Measurements from ENCODE around the gene SORCS3.

SORCS3 gene

DNA sequence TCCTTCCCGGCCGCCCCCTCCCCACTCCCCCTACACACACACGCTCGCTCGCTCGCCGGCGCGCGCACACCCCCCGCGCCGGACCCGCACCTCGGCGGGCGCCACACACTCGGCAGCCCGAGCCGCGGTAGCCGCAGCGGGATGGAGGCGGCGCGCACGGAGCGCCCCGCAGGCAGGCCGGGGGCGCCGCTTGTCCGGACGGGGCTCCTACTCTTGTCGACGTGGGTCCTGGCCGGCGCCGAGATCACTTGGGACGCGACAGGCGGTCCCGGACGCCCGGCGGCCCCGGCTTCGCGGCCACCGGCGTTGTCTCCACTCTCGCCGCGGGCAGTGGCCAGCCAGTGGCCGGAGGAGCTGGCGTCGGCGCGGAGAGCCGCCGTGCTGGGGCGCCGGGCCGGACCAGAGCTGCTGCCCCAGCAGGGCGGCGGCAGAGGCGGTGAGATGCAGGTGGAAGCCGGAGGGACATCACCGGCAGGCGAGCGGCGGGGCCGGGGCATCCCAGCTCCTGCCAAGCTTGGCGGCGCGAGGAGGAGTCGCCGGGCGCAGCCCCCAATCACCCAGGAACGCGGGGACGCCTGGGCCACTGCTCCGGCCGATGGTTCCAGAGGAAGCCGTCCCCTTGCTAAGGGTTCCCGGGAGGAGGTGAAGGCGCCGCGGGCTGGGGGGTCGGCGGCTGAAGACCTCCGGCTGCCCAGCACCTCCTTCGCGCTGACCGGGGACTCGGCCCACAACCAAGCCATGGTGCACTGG is at the start of gene SORCS3:
TSS of gene SORCS3 (plus strand) at position 104 of the 750 bp plus-strand sequence.
- peak; percentile 49 for DNase-seq

DNA sequence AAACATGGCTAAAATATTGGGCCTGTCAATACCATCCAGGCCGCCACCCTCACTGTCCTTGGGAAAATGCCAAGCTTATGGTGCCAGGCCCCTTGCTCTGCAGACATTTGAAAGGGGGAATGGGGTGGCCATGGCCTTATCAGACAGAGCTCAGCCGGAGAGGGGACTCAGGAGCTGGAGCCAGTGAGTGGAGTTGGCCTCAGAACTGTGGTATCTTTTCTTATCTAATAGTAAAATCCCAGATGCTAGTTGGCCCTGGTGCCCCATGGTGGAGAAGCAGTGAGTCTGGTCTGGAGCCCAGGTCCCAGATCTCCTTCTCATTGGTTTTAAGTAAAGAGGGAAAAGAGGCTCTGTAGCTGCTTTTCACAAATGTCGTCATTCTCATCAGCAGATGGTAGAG is 49.6 kb upstream of the SORCS3 start:
- no peak for DNase-seq

DNA sequence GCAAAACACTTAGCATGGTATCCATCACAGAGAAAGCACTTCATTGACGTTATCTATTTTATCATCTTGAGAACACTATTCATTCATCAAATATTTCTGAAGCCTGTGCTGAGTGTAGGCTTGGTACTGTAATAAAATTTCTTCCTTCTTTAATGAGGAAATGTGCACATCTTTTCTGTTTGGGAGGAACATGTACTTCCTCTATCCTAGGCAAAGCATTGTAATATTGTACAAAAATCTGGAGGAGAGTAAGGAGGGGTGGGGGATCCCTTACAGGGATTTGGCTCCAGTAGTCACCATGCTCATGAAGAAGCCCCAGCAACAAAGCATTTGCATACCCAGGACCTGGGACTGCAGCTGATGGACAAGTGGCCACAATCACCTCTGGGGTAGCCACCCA is 39.9 kb upstream of the SORCS3 start:
- DNase-seq: no peak

DNA sequence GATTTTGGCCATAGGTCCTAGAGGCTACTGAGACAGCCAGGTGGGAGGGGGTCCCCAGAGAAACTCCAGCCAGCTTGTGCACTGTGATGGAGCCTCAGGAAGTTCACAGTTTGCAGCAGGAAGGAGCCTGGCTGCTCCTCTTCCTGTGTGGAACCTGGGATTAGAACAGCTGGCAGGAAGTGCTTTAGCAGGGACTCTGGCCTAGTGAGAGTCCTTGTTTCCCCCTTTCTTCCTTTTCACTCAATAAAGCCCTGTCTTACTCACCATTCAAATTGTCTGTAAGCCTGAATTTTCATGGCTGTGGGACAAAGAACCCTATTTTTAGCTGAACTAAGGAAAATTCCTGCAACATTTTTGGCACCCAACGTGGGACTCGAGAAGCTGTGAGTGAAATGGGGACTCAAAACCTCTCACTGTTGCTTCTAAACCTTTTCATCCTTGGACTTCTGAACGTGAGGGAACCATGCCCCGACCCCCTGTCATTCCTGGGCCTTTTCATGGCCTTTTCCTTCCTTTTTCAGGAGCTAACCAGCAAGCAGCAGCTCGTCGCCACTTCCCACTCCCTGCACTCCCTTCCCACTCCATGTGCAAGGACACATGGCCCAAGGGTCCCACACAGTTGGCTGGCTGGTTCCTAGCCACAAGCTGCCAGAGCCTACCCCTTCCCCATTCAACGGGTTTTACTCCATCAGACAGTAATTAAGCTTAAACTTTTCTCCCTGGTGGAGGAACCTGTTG is 32.8 kb upstream of the SORCS3 start:
- DNase-seq: no peak

DNA sequence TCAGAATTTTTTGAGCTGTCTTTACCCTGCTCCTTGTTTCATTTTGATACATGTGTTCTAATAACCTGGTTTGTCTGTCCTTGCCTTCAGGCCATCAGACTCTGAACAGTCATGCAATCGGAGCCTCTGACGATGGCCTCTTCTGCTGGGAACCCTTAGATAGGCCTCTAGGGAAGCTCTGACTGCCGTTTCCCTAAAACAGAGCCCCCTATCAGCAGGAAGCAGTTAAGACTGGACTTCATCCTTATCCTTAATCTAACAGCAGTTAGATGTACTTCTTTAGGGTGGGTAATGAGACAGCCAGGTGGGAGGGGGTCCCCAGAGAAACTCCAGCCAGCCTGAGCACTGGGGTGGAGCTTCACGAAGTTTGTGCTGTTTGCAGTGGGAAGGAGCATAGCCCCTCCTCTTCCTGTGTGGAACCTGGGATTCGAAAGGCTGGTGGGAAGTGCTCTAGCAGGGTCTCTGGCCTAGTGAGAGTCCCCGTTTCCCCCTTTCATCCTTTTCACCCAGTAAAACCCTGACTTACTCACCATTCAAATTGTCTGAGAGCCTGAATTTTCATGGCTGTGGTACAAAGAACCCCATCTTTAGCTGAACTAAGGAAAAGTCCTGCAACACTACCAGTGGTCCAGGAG is 28.4 kb upstream of the SORCS3 start:
- no peak for DNase-seq

DNA sequence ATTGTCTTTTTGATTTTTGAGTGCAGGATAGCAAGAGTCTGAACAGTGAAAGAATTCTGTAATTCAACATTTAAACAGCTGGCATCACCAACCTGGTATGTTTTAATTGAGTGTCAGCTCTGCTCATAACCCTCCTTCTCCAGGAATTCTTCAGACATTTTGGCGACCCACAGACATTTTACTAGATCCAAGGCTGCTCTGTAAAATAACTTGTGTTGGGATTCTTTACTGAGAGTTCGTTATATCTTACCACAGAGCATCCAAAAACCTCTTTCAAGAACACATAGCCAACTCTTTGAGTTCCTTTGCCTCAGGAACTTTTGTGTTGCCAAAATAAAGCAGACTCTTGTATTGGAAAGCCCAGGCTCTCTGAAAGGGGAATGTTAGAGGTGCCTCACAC is 27.7 kb upstream of the SORCS3 start:
- DNase-seq: no peak

DNA sequence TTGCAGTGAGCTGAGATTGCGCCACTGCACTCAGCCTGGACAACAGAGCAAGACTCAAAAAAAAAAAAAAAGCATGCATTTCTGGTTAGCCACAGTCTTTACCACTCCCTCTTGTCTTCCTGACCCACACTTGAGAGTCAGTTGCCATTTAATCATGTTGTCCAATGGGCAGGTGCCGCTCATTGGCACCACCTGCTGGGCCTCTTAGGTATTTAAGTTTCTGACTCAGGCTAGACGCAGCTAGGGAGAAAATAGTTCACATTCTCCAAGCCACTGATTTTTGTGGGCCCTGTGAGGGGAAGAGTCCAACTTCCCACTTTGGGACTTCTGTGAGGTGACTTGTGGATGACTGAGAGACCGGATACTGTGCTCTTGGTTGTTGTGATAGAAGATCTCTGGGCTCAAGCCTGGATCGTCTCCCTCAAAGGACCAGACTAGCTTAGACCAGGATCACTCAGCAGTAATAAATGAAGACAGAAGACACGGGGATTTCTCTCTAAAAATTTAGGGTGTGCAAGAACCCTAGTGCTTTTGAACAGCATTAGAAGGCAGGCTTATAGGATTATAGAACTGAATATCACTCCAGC is 26.8 kb upstream of the SORCS3 start:
- no peak for DNase-seq

DNA sequence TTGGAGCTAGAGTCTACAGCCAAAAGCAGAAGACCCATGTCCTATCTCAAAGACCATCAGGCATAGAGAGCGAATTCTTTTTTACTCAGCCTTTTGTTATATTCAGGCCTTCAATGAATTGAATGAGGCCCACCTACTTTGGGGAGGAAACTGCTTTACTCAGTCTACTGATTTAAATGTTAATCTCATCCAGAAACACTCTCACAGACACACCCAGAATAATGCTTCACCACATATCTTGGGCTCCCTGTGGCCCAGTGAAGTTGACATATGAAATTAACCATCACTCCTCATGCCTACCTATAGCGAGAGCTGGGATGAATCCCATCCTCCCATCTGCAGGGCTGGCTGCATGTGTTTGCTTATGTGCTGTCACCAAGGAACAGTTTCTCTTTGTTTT is 26.0 kb upstream of the SORCS3 start:
- no peak for DNase-seq

DNA sequence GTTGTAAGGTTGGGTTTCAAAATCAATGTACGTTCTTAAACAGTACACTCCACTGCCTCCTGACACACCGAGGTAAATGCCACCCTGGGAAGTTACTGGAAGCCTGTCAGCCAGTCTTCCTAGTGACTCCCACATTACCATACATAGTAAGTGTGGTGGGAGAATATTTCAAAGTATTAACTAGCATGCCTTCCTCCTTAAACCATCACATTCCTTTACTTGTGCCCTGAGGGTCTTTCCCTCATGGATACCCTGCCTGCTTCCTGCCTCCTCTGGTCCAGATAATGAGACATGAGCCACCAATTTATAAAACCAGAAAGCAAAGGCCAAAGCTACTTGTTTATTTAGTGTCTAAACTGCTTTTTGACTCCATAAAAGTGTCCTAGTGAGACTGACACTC is 23.3 kb upstream of the SORCS3 start:
- DNase-seq: no peak

DNA sequence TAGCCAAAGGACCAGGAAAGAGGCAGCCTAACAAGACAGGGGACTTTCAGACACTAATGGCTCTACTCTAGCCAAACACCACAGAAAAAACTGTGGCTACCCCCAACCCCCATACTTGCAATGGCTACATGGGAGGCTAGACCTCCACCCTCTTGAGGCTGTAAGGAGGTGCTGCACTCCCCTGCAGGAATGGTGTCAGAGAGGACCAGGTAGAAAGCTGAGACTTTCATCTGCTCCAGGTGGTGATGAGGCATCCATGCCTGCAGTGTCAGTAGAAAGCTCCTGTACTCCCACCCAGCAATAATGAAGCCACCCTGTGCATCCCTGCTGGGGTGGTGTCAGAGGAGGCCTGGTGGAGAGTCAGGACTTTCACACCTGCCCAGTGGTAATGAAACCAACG is 18.9 kb upstream of the SORCS3 start:
- DNase-seq: no peak

DNA sequence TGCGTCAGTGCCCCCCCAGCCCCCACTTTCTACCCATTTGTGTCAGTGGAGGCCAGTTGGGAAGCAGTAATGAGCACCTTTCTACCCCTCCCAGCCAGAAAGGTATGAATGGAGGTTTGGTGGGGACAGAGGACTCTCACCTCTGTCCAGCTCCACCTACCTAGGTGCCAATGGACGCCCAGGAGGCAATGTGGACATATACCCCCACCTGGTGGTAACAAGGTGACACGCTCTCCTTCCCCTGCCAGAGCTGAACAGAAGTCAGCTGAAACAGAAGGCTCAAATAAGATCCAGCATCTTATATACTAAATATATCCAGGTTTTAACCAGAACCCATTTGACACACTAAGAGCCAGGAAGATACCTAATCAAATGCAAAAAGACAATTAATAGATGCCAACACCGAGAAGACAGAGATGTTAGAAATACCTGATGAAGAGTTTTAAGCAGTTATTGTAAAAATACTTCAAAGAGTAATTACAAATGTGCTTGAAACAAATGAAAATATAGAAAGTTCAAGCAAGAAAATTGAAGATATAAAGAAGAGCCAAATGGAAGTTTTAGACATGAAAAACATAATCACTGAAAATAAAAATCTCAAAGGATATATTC is 18.4 kb upstream of the SORCS3 start:
- no peak for DNase-seq

DNA sequence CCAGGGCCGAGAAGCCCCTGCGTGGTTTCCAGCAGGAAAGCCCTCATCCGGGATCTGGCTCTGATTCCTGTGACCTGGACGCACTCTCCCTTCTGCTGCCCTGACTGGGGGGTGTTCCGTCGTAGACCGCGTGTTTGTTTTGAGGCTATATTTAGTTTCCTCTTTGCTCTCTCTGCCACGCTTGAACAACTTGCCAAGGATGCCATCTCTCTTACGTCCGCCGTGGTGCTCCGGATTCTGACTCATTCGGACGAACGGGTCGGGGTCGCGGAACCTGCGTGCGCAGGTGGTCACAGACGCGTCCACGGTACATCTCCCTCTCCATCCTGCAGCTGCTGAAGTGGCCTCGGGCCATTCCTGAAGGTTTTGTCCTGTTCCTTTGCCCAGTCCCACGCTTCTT is 10.4 kb upstream of the SORCS3 start:
- no peak for DNase-seq

DNA sequence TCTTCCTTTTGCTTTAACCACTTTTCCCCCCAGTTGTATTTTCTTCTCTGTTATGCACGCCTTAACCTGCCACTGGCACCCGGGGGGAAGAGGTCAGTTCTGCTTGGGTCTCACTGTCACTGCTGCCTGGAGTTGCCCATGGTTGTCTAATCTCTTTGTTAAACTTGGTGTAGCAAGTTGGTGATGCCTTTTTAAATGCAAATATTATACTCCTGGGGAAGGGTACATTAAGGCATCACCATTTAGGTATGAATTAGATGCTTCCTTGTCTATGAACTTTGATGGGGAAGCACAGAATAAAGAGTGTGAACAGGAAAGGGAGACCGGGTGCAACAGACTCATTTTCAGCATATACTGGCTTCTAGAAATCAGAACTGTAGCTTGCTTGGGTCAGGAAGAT is 9.1 kb upstream of the SORCS3 start:
- no peak for DNase-seq

DNA sequence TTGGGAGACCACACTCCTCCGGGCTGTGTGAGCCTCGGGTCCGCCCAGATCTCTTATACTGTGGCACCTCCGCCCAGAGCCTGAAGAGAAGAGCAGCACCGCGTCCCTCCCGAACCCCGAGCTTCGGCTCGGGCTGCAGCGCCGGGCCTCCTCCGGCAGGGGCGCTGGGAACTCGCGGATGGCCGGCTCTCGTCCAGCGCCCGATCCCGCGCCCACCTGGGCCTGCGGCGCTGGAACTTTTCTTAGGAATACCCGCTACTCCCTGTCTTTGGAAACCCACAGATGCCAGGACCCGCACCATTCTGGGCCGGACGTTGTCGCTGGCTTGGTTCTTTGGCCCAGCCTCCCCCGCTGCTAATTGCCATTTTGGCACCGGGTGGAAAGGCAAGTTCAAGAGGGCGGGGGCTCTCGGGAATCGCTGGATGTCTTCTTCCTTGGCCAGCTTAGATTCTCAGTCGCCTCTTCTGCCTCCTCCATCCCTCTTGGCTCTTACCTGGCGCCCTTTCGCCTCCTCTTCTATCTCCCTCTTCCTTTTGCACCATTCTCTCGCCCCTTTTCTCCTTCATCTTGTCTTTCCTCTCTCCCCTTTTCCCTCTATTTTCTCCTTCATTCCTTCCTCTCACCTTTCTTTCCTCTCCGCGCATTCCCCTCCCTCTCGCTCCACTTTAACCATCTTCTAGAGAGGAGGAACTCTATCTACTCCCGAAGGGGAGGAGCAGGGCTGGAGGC is 2.1 kb upstream of the SORCS3 start:
- DNase-seq: peak; percentile 55

DNA sequence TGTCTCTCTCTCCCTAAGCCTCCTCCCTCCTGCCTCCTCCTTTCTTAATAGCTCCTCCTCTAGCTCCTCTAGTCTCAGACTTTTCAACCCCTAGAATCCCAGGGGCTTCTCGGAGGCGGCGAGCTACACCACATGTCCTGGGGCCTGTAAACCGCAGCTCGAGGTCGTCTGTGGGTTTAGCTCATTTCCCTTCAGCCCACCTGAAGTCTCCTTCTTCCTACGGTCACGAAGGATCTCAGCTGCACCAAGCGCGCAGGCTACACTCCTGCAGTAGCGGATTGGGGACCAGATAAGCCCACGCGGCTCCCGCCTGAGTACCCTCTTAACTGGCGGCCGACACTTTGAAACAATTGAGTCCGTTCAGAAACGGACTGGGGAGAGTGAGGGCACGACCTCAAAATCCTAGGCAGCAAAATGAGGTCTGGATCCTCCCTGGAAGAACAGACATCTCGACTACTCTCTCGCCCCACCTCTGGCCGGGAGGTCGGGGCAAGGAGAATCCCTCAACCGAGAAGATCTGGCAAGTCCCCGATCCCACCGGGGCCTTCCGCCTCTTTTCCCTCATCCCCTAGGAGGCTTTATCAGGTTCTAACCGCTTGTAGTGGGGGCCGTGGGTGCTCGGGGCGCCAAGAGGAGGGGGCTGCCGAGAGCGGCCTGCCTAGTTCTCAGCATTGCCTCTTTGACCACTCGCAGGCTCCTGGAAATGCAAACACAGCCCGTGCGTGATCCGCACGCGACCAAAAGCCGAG is 1.3 kb upstream of the SORCS3 start:
- no peak for DNase-seq

DNA sequence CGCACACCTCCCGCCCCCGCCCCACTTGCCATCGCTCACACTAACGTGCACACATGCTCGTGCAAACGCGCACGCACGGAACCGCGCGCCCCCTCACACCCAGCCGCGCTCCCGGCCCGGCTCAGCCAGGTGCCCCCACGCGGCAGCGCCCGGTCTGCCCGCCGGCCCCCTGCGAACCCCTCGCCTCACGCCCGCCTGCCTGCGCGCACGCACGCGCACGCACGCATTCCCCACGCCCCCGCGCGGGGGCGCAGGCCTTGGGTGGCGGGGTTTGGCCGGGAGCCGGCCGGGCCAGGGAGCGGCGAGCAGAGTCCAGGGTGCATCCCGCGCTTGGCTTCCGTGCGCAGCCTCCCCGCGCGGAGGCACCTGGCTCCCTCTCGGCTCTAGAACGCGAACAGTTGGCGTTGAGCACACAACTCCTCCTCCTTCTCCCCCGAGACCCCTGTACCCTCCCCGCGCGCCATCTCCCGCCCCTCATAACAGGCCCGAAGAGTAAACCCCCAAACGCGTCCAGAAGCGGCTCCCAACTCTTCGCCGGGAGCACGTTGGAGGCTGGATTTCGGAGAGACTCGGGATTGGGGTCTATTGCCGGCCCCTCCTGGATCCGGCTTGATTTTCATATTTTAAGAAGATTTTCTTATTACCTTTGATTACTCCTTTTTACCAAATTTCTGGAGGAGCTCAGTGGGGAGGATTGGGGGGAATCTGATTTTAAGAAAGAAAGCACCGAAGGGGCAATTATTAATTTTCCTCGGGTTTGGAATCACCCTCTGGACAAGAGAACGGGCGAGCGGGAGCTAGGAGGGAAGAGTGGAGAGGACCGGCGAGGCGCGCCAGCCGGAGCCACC is 527 bp upstream of the SORCS3 start:
- peak; percentile 47 for DNase-seq

DNA sequence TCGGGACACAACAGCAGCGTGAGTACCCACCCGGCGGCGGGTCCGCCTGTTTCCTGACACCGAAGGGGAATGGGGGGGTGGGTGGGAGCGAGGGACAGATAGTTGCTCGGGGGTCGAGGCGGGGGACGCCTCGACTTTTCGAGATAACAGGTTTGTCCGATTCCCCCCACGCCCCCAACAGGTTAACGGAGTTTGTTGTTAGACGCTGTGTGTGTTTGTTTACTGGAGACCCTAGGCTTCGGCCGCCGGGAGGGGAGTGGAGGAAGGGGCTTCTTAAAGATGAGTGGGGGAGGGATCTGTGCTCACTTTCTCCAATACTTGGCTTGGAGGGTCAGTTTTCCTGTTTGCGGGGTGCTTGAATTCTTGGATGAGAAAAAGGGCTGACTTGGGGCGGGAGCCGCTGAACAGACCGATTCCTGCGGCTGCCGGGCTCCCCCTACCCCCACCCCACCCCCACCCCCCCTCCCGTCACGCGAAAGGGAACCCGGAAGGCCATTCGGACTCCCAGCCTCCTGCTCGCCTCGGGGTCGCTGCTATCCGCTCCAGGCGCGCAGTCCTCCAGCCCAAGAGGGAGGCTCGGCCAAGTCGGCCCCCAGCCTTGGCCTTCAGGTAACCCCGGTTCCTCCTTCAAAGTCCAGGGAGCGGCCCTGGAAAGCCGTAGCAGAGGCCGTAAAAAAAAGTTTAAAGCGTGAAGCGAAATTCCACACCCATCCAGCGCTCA is 1.0 kb downstream of the SORCS3 start:
- no peak for DNase-seq

DNA sequence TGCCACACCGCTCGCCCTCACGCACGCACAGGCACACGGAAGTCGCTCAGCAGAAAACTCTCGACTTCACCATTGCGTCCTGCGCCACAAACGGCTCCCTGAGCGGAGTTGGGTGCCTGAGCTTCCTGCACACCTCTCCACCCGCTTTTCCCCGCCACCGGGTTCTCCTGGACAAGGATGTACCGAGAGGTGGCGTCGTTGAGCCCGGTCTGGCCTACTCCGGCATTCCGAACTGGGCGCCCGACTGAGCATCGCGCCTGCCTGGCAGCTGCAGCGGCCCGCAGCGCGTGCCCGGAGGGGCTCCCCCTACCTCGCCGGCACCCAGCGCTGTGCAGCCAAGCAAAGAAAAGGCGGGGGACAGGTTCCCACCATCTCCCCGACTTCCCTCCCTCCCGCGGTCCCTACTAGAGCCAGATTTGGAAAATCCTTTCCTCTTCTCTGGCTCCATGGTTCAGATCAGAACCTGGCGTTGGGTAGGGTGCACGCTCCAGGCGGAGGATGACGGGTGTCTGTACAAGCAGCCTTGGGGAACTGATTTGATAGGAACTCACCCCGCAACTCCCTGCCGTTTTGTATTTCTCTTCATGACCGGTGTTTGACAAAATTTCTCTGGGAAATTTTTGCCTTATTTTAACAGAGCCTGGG is 1.7 kb downstream of the SORCS3 start:
- peak; percentile 77 for DNase-seq

DNA sequence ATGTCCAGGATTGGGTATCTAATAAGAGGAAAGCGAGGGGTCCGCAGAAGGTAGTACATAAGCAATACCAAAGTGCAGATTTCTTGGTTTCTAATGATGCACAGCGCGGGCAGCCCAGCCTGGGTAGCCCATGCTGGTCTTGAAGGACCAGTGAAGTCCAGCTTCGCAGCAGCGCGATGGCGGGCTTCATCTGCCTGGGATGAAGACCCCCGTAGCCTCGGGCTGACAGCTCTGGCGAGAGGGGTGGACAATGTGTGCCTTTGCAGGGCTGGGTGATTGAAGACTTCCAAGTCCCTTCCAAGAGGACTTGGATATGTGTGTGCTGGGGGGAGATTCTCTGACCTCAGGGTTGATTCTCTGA is 2.2 kb downstream of the SORCS3 start:
- no peak for DNase-seq

DNA sequence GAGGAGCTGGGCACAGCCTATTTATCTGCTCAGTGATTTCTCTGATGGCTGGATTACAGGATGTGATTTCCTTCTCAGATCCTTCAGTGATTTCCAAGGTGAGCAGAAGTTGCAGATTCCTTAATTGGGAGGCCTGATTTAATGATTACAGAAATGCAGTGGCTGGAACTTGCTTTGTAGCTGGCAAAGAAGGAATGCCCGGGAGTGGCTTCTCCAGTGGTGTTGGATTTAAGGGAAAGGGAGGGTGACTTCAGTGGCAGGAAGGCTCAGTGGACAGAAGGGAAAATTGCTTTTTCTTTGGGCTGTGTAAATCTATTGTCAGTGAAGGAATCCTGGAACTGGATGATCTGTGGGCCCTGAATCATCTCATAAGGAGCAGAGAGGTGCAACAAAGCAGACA is 5.1 kb downstream of the SORCS3 start:
- DNase-seq: no peak
